Gastroesophageal sphincter (tissue), 3 donors: Measurements from ENCODE around the gene TEX38.

ENCODE experiments used
- EP300 ChIP-seq: sonication (generic); formaldehyde crosslinking; IDR thresholded peaks from one replicate; pipeline ENCODE4 v1.6.1; 2017; ENCODE audit warnings: antibody characterized with exemption, mild to moderate bottlenecking
- POLR2A ChIP-seq, 2 donors: fragments of 450-650 bp; IDR thresholded peaks; one replicate each; pipeline ENCODE4 v1.6.1; 2017; ENCODE audit warnings: antibody characterized with exemption in 2 of 2, mild to moderate bottlenecking in 2 of 2, moderate library complexity in 1 of 2
- POLR2AphosphoS5 ChIP-seq: sonication (generic); formaldehyde crosslinking; IDR thresholded peaks from one replicate; pipeline ENCODE4 v1.6.1; 2017; ENCODE audit warnings: antibody characterized with exemption
- TF ChIP-seq, protein P1 (sequence below), 4 experiments: fragments of 200-600 bp in 2 of 4; fragments of 450-650 bp in 2 of 4; sonication (generic) in 1 of 4; IDR thresholded peaks; one replicate each; pipeline ENCODE4 v1.5.1; 2017 to 2019; ENCODE audit warnings: antibody characterized with exemption in 4 of 4, mild to moderate bottlenecking in 2 of 4, moderate library complexity in 2 of 4

DNA sequence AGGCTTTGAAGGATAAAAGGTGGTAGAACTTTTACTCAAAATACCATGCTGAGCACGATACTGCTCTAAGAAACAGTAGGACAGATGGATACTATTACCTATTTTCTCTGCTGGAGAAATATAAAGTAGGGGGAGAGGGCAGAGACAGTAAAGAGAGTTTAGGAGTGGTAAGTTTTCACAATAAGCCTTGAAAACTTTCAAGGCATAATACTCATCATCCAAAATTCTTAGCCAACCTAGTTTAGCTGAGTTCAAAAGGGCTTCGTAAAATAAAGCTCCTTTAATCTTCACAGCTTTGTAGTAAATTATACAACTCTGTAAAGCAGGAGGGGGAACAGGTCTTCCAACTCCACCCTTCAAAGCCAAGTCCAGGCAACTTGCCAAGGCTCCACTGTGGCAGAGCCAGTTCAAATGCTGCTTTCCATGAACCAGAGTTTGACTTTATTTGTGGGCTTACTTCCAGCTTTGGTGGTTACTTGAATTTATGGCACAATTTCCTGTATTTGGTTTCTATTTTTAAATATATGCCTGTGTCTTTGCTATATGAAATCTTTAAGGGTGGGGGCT lies 15.5 kb downstream of the TEX38 start:
- TF ChIP-seq, protein P1, sequence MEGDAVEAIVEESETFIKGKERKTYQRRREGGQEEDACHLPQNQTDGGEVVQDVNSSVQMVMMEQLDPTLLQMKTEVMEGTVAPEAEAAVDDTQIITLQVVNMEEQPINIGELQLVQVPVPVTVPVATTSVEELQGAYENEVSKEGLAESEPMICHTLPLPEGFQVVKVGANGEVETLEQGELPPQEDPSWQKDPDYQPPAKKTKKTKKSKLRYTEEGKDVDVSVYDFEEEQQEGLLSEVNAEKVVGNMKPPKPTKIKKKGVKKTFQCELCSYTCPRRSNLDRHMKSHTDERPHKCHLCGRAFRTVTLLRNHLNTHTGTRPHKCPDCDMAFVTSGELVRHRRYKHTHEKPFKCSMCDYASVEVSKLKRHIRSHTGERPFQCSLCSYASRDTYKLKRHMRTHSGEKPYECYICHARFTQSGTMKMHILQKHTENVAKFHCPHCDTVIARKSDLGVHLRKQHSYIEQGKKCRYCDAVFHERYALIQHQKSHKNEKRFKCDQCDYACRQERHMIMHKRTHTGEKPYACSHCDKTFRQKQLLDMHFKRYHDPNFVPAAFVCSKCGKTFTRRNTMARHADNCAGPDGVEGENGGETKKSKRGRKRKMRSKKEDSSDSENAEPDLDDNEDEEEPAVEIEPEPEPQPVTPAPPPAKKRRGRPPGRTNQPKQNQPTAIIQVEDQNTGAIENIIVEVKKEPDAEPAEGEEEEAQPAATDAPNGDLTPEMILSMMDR (IDR thresholded peaks at IDR 0.05) = no peak
- no peak for TF ChIP-seq POLR2A (IDR thresholded peaks at IDR 0.05)
- peak; percentile 74 for TF ChIP-seq POLR2AphosphoS5
- no peak for TF ChIP-seq EP300
